ENCODE results near the gene PCLAF.
A peak's percentile ranks its signal among the peaks of the same experiment; 100 is the strongest.
"Not testable (repeated sequence)": the region's sequence is repeated elsewhere in the genome, so short reads cannot be mapped to it uniquely, and the experiment has no call there.

Gene PCLAF, protein sequence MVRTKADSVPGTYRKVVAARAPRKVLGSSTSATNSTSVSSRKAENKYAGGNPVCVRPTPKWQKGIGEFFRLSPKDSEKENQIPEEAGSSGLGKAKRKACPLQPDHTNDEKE

DNA sequence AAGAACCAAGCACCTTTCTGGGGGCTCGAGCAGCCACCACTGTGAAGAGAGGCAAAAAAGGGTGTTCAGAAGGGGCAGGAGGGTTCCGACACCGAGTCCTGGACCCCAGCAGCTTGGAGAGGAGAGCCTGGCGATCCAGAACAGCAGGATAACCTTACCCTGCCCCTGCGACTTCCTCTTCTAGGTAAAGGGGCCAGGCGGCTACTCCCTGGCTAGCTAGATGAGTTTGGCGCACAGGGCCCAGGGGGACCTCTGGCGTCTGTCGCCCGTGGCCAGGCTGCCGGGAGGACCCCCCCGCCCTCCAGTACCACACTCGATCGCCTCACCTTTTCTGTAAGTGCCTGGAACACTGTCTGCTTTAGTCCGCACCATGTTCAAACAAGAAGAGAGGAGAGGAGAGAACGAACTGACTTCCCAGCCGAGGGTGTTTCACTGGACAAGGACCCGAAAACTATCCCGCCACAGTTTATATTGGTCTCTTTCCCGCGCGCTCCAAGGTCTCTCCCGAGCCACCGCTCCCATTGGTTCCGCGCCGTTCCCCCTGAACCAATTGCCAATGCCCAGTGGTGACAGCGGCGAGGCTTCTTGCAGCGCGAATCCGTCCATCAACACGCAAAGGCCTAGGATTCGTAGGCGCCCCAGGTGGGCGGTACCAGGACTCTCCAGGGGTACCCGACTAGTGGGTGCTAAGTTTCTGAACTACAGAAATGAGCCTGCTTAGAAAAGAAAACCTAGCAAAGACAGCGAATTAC lies at the start of gene PCLAF:
Gene PCLAF, minus strand, starts transcription at position 442 of the 752 bp plus-strand sequence. Its CDS starts 70 bp downstream, at position 372.
- H3K27me3 ChIP-seq (ENCODE audit: control insufficient read depth, insufficient read depth, low read length), result no peaks in the 10 kb centered on the region
- H3K27ac ChIP-seq (ENCODE audit: low read depth, low read length), result no peak within 1 kb of the TSS
- H3K36me3 ChIP-seq (ENCODE audit: control insufficient read depth, insufficient read depth, low read length), result no peaks in the 10 kb centered on the region
- H3K4me3 ChIP-seq (ENCODE audit: low read length), result peak within 1 kb of the TSS; percentile 62
- no peaks in the 10 kb centered on the region for H3K4me1 ChIP-seq (ENCODE audit: control insufficient read depth, insufficient read depth, low read length)
- H3K9ac ChIP-seq (ENCODE audit: low read length), result no peak within 1 kb of the TSS

- no peaks in the 10 kb centered on the region for H3K27me3 ChIP-seq (ENCODE audit: control insufficient read depth, insufficient read depth, low read length)
- H3K4me1 ChIP-seq (ENCODE audit: control insufficient read depth, insufficient read depth, low read length), result no peaks in the 10 kb centered on the region
- peak overlapping the region; percentile 39 for H3K27ac ChIP-seq (ENCODE audit: low read depth, low read length)
- no peak overlapping the region for H3K4me3 ChIP-seq (ENCODE audit: low read length)
- peaks cover 6% of the 10 kb centered on the region for H3K36me3 ChIP-seq (ENCODE audit: control insufficient read depth, insufficient read depth, low read length)
- no peak overlapping the region for H3K9ac ChIP-seq (ENCODE audit: low read length)
These were observed 48.9 kb upstream of the PCLAF start for GRCh38 chr15:64430000-64430735.

- Histone ChIP-seq H3K27me3 (ENCODE audit: control insufficient read depth, insufficient read depth, low read length) (no peaks in the 10 kb centered on the region), H3K4me1 (ENCODE audit: control insufficient read depth, insufficient read depth, low read length) (no peaks in the 10 kb centered on the region), H3K4me3 (ENCODE audit: low read length) (no peak overlapping the region), H3K36me3 (ENCODE audit: control insufficient read depth, insufficient read depth, low read length) (peaks cover 9% of the 10 kb centered on the region), H3K9ac (ENCODE audit: low read length) (no peak overlapping the region), H3K27ac (ENCODE audit: low read depth, low read length) (no peak overlapping the region)
These were observed 48.2 kb upstream of the PCLAF start for GRCh38 chr15:64429448-64429847.

DNA sequence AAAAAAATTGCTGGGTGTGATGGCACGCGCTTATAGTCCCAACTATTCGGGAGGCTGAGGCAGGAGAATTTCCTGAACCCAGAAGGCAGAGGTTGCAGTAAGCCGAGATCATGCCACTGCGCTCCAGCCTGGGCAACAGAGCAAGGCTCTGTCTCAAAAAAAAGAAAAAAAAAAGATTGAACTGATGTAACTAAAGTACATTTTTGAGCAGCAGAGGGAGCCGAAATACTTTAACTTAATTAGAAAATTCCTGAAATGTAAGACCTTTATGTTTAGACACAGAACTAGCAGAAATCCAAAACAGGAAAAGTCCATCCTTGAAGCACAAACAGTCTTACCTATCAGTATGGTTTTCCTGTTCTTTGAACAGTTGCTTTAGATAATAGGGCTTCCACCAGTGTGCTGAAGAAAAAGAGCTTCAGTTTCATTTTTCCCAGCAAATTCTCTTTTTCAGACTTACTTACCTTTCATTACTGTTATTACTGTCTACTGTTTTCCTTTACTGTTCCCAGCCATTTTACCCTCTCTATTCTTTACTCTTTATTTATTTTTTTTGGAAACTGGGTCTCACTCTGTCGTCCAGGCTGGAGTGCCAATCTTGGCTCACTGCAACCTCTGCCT lies 45.7 kb upstream of the PCLAF start:
- Histone ChIP-seq H3K27me3 (ENCODE audit: control insufficient read depth, insufficient read depth, low read length) (no peaks in the 10 kb centered on the region), H3K4me1 (ENCODE audit: control insufficient read depth, insufficient read depth, low read length) (no peaks in the 10 kb centered on the region), H3K36me3 (ENCODE audit: control insufficient read depth, insufficient read depth, low read length) (peaks cover 9% of the 10 kb centered on the region), H3K27ac (ENCODE audit: low read depth, low read length) (no peak overlapping the region), H3K4me3 (ENCODE audit: low read length) (no peak overlapping the region), H3K9ac (ENCODE audit: low read length) (no peak overlapping the region)

- no peak overlapping the region for H3K9ac ChIP-seq (ENCODE audit: low read length)
- H3K27ac ChIP-seq (ENCODE audit: low read depth, low read length), result no peak overlapping the region
- H3K27me3 ChIP-seq (ENCODE audit: control insufficient read depth, insufficient read depth, low read length), result no peaks in the 10 kb centered on the region
- H3K4me1 ChIP-seq (ENCODE audit: control insufficient read depth, insufficient read depth, low read length), result no peaks in the 10 kb centered on the region
- H3K36me3 ChIP-seq (ENCODE audit: control insufficient read depth, insufficient read depth, low read length), result peaks cover 11% of the 10 kb centered on the region
- H3K4me3 ChIP-seq (ENCODE audit: low read length), result no peak overlapping the region
These were observed 44.0 kb upstream of the PCLAF start for GRCh38 chr15:64425221-64425620.

DNA sequence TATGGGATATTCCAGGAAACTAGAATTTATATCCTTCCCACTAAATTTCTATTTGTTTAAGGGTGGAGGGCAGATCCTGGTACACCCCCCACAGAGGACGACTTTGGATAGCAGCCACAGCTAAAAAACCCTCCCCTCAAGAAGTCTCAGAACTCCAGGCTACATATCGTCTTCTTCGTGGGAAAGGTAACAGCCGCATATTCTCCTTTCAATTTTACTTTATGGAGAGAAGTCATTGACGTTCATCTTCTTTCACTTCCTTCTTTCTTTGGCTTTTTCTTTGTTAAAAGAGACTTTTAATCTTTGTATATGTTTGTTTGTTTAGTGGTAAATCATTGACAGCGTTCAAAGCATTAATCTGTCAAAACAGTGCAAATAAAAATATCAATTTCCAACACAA lies 42.7 kb upstream of the PCLAF start:
- no peak overlapping the region for H3K9ac ChIP-seq (ENCODE audit: low read length)
- no peaks in the 10 kb centered on the region for H3K4me1 ChIP-seq (ENCODE audit: control insufficient read depth, insufficient read depth, low read length)
- H3K36me3 ChIP-seq (ENCODE audit: control insufficient read depth, insufficient read depth, low read length), result peaks cover 11% of the 10 kb centered on the region

DNA sequence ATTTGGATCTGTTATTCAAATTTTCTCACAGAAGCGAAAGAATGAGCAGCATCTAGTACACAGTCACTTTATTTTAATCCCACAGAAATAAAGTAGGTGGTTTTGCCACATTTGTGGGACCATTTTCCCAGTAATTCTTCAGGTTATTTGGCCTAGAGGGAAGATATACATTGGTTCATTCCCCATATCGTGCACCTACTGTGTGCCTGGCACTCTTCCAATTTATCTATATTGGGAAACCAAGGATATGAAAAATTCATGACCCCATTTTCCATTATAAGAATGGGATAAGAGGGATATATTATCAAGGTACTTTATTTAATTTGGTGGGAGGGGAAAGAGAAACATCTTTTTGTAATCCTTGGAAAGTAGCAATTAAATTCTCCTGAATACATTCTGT lies 41.5 kb upstream of the PCLAF start:
- H3K36me3 ChIP-seq (ENCODE audit: control insufficient read depth, insufficient read depth, low read length), result peaks cover 15% of the 10 kb centered on the region
- no peaks in the 10 kb centered on the region for H3K4me1 ChIP-seq (ENCODE audit: control insufficient read depth, insufficient read depth, low read length)
- no peak overlapping the region for H3K27ac ChIP-seq (ENCODE audit: low read depth, low read length)
- no peaks in the 10 kb centered on the region for H3K27me3 ChIP-seq (ENCODE audit: control insufficient read depth, insufficient read depth, low read length)
- no peak overlapping the region for H3K4me3 ChIP-seq (ENCODE audit: low read length)
- H3K9ac ChIP-seq (ENCODE audit: low read length), result no peak overlapping the region

More for the DNA sequence above, 42.7 kb upstream of the PCLAF start:
- no peaks in the 10 kb centered on the region for H3K27me3 ChIP-seq (ENCODE audit: control insufficient read depth, insufficient read depth, low read length)
- no peak overlapping the region for H3K27ac ChIP-seq (ENCODE audit: low read depth, low read length)
- H3K4me3 ChIP-seq (ENCODE audit: low read length), result no peak overlapping the region

DNA sequence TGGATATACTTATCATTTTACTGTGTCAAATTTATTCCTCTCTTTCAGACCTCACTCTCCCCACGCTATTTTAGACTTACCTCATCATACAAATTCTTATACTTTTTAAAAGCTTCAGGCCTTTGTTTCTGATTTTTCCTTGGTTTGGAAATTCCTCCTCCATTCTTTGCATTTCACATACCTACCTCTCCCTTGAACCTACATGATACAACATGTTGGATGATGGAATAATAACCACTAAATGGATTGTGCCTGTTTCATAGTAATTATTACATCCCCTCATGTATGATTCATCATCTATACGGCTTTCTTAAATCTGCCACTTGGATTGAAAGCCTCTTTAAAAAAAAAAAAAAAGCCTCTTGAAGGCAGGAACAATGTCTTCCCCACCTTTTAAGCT lies 31.0 kb upstream of the PCLAF start:
- Histone ChIP-seq H3K4me1 (ENCODE audit: control insufficient read depth, insufficient read depth, low read length) (no peaks in the 10 kb centered on the region), H3K4me3 (ENCODE audit: low read length) (no peak overlapping the region), H3K9ac (ENCODE audit: low read length) (no peak overlapping the region), H3K27me3 (ENCODE audit: control insufficient read depth, insufficient read depth, low read length) (no peaks in the 10 kb centered on the region), H3K36me3 (ENCODE audit: control insufficient read depth, insufficient read depth, low read length) (peaks cover 3% of the 10 kb centered on the region), H3K27ac (ENCODE audit: low read depth, low read length) (no peak overlapping the region)

- Histone ChIP-seq H3K27ac (ENCODE audit: low read depth, low read length) (no peak overlapping the region), H3K4me1 (ENCODE audit: control insufficient read depth, insufficient read depth, low read length) (no peaks in the 10 kb centered on the region), H3K36me3 (ENCODE audit: control insufficient read depth, insufficient read depth, low read length) (peaks cover 9% of the 10 kb centered on the region), H3K27me3 (ENCODE audit: control insufficient read depth, insufficient read depth, low read length) (no peaks in the 10 kb centered on the region), H3K4me3 (ENCODE audit: low read length) (no peak overlapping the region), H3K9ac (ENCODE audit: low read length) (no peak overlapping the region)
These were observed 19.3 kb upstream of the PCLAF start for GRCh38 chr15:64400583-64400982.

DNA sequence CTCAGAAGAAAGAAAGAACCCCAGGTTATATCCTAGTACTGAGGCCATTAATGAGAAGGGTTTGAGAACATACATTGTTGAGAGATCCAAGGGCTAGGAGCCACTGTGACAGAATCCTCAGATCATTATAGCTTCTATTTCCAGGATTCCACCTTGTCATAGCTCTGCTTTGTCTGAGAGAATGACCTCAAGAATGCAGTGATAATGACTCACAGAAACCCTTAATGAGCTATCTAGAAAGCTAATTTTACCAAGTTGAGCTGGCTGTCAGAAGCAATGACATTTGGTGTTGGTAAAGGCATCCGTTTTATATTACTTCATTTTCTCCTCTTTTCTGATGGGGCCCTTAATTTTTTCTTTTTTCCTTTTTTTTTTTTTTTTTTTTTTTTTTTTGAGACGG lies 17.3 kb upstream of the PCLAF start:
- H3K4me1 ChIP-seq (ENCODE audit: control insufficient read depth, insufficient read depth, low read length), result no peaks in the 10 kb centered on the region
- no peak overlapping the region for H3K27ac ChIP-seq (ENCODE audit: low read depth, low read length)
- H3K36me3 ChIP-seq (ENCODE audit: control insufficient read depth, insufficient read depth, low read length), result peaks cover 15% of the 10 kb centered on the region
- no peak overlapping the region for H3K9ac ChIP-seq (ENCODE audit: low read length)
- no peak overlapping the region for H3K4me3 ChIP-seq (ENCODE audit: low read length)
- H3K27me3 ChIP-seq (ENCODE audit: control insufficient read depth, insufficient read depth, low read length), result no peaks in the 10 kb centered on the region

DNA sequence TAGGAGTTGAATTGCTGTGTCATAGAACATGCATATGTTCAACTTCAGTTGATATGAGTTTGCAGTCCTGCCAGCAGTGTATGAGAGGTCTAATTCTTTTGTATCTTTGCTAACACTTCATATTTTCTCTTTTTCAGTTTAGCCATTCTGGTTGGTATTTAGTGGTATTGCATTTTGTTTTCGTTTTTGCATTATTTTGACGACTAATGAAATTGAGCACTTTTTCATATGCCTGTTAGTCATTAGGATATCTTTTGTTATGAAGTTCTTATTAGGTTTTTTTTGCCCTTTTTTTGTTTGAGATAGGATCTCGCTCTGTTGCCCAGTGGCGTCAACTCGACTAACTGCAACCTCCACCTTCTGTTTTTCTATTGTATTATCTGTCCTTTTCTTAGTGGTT lies 15.5 kb upstream of the PCLAF start:
- Histone ChIP-seq H3K9ac (ENCODE audit: low read length) (no peak overlapping the region), H3K4me3 (ENCODE audit: low read length) (no peak overlapping the region), H3K36me3 (ENCODE audit: control insufficient read depth, insufficient read depth, low read length) (peaks cover 15% of the 10 kb centered on the region), H3K27me3 (ENCODE audit: control insufficient read depth, insufficient read depth, low read length) (no peaks in the 10 kb centered on the region), H3K27ac (ENCODE audit: low read depth, low read length) (no peak overlapping the region), H3K4me1 (ENCODE audit: control insufficient read depth, insufficient read depth, low read length) (no peaks in the 10 kb centered on the region)

DNA sequence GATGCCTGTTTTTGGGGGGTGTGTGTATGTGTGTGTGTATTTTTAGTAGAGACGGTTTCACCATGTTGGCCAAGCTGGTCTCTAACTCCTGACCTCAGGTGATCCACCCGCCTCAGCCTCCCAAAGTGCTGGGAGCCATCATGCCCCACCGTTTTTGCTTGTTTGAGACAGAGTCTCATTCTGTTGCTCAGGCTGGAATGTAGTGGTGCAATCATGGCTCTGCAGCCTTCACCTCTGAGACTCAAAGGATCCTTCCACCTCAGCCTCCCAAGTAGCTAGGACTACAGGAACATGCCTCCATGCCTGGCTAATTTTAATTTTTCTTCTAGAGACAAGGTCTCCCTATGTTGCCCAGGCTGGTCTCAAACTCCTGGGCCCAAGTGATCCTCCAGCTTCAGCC lies 11.2 kb upstream of the PCLAF start:
- not testable (repeated sequence) for H3K9ac ChIP-seq (ENCODE audit: low read length); H3K4me1 ChIP-seq (ENCODE audit: control insufficient read depth, insufficient read depth, low read length); H3K27ac ChIP-seq (ENCODE audit: low read depth, low read length); H3K4me3 ChIP-seq (ENCODE audit: low read length); H3K27me3 ChIP-seq (ENCODE audit: control insufficient read depth, insufficient read depth, low read length)
- peaks cover 10% of the 10 kb centered on the region for H3K36me3 ChIP-seq (ENCODE audit: control insufficient read depth, insufficient read depth, low read length)

All from rectal smooth muscle tissue (tissue), 1 donor.